Adrenal gland (tissue), 5 donors: ENCODE measurements around the gene TINAGL1.

Experiments used
- POLR2A ChIP-seq, 2 donors: fragments of 450-650 bp; IDR thresholded peaks; one replicate each; pipeline ENCODE4 v1.6.1; 2017; ENCODE audit warnings: antibody characterized with exemption in 2 of 2, mild to moderate bottlenecking in 2 of 2, moderate library complexity in 1 of 2
- TF ChIP-seq, protein P1 (sequence below), 6 experiments: fragments of 450-650 bp in 4 of 6; fragments of 200-600 bp in 2 of 6; sonication (generic) in 1 of 6; IDR thresholded peaks; 1 replicate in 5 of 6; 2 replicates in 1 of 6; pipeline versions ENCODE4 v1.5.1 to v1.8.0; 2016 to 2021; ENCODE audit warnings: antibody characterized with exemption in 6 of 6, mild to moderate bottlenecking in 2 of 6, moderate library complexity in 1 of 6
- donor health status: DM: no; HTN: no; CAD: no.

DNA sequence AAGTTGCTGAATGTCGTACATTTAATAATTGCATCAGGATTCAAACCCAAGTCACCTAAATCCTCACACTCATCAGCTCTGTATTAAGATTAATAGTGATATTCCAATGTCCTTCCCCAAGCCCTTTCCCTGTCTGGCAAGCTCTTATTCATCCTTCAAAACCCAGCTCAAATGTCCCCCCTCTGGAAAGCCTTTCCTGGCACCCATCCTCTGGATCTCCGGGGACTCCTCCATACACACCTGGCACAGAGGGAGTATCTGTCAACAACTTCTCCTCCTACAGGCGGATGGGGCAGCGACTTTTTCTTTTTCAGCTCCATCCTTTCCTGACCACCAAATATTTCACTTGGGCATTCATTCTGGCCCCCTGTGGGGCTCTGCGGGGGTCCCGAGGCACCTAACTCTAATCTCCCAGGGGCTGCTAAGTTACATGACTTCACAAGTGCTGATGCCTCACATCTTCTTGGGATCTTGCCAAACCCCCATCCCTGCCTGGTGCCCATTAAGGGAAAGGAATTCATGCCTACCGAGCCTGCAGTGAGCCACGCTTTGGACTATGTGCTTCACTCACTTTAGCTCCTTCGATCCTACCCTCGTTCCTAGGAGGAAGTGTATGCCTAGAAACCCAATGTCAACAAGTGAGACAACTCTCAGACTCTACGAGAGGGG lies 15.2 kb downstream of the TINAGL1 start:
- TF ChIP-seq, protein P1, sequence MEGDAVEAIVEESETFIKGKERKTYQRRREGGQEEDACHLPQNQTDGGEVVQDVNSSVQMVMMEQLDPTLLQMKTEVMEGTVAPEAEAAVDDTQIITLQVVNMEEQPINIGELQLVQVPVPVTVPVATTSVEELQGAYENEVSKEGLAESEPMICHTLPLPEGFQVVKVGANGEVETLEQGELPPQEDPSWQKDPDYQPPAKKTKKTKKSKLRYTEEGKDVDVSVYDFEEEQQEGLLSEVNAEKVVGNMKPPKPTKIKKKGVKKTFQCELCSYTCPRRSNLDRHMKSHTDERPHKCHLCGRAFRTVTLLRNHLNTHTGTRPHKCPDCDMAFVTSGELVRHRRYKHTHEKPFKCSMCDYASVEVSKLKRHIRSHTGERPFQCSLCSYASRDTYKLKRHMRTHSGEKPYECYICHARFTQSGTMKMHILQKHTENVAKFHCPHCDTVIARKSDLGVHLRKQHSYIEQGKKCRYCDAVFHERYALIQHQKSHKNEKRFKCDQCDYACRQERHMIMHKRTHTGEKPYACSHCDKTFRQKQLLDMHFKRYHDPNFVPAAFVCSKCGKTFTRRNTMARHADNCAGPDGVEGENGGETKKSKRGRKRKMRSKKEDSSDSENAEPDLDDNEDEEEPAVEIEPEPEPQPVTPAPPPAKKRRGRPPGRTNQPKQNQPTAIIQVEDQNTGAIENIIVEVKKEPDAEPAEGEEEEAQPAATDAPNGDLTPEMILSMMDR (IDR thresholded peaks at IDR 0.05), result no peak
- TF ChIP-seq POLR2A (IDR thresholded peaks at IDR 0.05), result no peak
